Mesothelial cell of epicardium (in vitro differentiated cells): ENCODE measurements around the gene LDHAL6B. TPM values are rescaled to one million over a fixed set of nuclear protein-coding genes. Genes with fewer than 3 reads are reported as not detected.
A peak's percentile ranks its signal among the peaks of the same experiment; 100 is the strongest.

ENCODE experiments used
- DNase-seq, 2 experiments: peaks; one replicate each; pipeline ENCODE4 v3.0.0; 2021; ENCODE audit warnings: low spot score in 2 of 2; ENCODE audit not compliant: unreplicated experiment in 2 of 2
- H3K27ac Mint-ChIP-seq: 2 replicates; pipeline ENCODE4 v1.8.0; 2021; ENCODE audit warnings: mixed read lengths
- H3K27me3 Mint-ChIP-seq: 2 replicates; pipeline ENCODE4 v1.8.0; 2021; ENCODE audit warnings: low read depth, mixed read lengths
- H3K36me3 Mint-ChIP-seq: 2 replicates; pipeline ENCODE4 v1.8.0; 2021; ENCODE audit warnings: mixed read lengths
- H3K4me1 Mint-ChIP-seq: 2 replicates; pipeline ENCODE4 v1.8.0; 2021; ENCODE audit warnings: mixed read lengths
- H3K4me3 Mint-ChIP-seq: 2 replicates; pipeline ENCODE4 v1.8.0; 2021; ENCODE audit warnings: mild to moderate bottlenecking, moderate library complexity, mixed read lengths
- H3K9me3 Mint-ChIP-seq: 2 replicates; pipeline ENCODE4 v1.8.0; 2021; ENCODE audit warnings: mixed read lengths
- total RNA-seq: library from RNA; stranded (reverse); gene quantifications from 3 replicates; pipeline ENCODE4 v1.2.1, GENCODE V29; 2021
- TF ChIP-seq, protein P1 (sequence below): fragments of 200-600 bp; sonication (generic); IDR thresholded peaks from one replicate; pipeline ENCODE4 v1.5.0; 2021; ENCODE audit warnings: antibody characterized with exemption; ENCODE audit not compliant: unreplicated experiment

Gene LDHAL6B
- total RNA-seq, 1 donor from 2014 or later = not detected

DNA sequence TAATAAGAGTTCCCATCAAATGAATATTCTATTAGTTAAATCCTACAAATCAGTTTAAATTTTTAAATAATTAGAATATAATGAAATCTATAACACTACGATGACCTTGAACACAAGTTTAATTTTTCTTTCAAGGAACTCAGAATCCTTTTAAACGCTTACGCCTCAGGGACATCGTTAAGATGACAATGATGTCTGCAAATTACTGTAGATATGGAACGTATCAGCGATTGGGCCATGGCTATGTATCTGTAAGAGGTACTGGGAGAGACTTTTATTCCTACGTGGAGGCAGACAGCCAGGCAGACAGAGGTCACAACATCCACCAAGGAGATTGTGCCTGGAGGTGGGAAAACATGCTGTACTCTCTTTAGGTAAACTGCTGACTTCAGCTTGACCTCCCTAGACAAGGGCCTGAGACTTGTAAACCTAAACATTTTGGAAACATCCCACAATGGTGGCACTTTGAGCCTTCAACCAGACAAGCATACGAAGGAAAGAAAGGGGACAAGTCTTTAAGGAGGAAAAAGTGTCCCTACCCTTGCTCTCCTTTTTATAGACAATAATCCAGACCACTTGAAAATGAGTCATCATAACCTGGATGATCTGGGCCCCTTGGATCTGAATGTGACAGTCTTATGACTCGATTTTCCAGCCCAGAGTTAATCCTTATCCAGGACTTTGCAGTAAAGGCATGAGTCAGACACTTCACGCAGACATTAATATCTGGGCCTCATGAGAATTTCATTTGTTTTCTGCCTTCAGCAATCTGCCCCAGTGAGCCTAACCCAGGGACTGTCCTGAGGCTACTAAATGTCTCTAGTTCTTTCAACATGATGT, 6.8 kb upstream of the LDHAL6B start:
- peaks cover 15% of the 10 kb centered on the region for H3K36me3 Mint-ChIP-seq
- no peak for DNase-seq
- H3K27me3 Mint-ChIP-seq = no peaks in the 10 kb centered on the region
- no peaks in the 10 kb centered on the region for H3K9me3 Mint-ChIP-seq
- TF ChIP-seq, protein P1, sequence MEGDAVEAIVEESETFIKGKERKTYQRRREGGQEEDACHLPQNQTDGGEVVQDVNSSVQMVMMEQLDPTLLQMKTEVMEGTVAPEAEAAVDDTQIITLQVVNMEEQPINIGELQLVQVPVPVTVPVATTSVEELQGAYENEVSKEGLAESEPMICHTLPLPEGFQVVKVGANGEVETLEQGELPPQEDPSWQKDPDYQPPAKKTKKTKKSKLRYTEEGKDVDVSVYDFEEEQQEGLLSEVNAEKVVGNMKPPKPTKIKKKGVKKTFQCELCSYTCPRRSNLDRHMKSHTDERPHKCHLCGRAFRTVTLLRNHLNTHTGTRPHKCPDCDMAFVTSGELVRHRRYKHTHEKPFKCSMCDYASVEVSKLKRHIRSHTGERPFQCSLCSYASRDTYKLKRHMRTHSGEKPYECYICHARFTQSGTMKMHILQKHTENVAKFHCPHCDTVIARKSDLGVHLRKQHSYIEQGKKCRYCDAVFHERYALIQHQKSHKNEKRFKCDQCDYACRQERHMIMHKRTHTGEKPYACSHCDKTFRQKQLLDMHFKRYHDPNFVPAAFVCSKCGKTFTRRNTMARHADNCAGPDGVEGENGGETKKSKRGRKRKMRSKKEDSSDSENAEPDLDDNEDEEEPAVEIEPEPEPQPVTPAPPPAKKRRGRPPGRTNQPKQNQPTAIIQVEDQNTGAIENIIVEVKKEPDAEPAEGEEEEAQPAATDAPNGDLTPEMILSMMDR = no peak
- H3K4me3 Mint-ChIP-seq = no peak overlapping the region
- H3K4me1 Mint-ChIP-seq = peaks cover 30% of the 10 kb centered on the region
- peak overlapping the region; percentile 27 for H3K27ac Mint-ChIP-seq

DNA sequence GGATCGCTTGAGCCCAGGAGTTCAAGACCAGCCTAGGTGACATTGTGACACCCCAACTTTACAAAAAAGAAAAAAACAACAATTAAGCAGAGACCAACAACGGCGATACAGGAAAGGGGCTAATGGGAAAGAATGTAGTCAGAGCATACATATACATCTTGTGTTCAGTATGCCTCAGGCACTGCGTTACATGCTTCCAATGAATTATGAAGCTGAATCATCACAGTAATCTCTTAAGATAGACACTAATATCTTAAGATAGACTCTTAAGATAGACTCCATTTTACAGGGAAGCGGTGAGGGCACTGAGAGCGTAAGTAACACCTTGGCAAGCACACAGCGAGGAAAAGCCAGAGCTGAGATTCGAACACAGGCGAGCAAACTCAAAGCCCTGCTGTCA, 6.1 kb upstream of the LDHAL6B start:
- Mint-ChIP-seq H3K4me1 (peaks cover 28% of the 10 kb centered on the region), H3K9me3 (no peaks in the 10 kb centered on the region), H3K4me3 (no peak overlapping the region), H3K27me3 (no peaks in the 10 kb centered on the region), H3K27ac (peak overlapping the region; percentile 27), H3K36me3 (peaks cover 13% of the 10 kb centered on the region)
- TF ChIP-seq, protein P1 = no peak
- DNase-seq = no peak

DNA sequence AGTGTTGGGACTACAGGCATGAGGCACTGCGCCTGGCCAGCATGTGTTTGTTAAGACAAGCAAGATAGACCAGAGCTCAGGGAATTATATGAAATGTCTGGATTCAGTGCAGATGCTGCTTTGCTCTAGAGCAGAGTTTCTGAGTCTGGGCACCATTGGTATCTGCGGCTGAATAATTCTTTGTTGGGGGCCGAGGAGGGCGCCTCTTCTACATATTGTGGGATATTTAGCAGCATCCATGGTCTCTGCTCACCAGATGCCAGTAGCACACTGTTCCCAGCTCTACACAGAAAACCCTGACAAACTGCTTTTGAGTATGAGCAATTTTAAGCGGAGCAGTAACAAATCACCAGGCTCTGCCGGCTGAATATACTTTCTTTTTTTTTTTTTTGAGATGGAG, 3.6 kb upstream of the LDHAL6B start:
- no peak for DNase-seq

DNA sequence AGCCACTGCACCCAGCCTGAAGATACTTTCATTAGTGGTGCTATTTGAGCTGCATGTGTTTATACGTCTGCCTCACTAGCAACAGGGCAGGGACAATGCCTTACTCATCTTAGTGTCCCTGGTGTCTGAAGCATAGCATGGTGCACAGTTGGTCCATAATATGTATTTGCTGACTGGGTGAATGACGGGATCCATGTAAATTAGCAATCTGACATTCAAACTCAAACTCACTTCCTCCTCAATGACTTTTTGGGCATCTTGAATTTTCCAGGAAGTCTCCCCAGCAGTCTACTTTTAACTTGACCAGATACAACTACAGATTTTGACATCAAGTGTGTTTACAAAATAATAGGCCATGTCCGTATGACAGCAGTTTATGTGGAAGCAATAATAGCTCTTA, 3.0 kb upstream of the LDHAL6B start:
- Mint-ChIP-seq H3K4me3 (no peak overlapping the region), H3K27me3 (no peaks in the 10 kb centered on the region), H3K27ac (peak overlapping the region; percentile 3), H3K36me3 (peaks cover 26% of the 10 kb centered on the region), H3K4me1 (peaks cover 29% of the 10 kb centered on the region), H3K9me3 (no peaks in the 10 kb centered on the region)
- TF ChIP-seq, protein P1 = no peak
- DNase-seq = no peak

More for the DNA sequence above, 3.6 kb upstream of the LDHAL6B start:
- Mint-ChIP-seq H3K27ac (no peak overlapping the region), H3K9me3 (no peaks in the 10 kb centered on the region), H3K4me3 (no peak overlapping the region), H3K36me3 (peaks cover 23% of the 10 kb centered on the region), H3K27me3 (no peaks in the 10 kb centered on the region), H3K4me1 (peaks cover 24% of the 10 kb centered on the region)
- TF ChIP-seq, protein P1 = no peak

DNA sequence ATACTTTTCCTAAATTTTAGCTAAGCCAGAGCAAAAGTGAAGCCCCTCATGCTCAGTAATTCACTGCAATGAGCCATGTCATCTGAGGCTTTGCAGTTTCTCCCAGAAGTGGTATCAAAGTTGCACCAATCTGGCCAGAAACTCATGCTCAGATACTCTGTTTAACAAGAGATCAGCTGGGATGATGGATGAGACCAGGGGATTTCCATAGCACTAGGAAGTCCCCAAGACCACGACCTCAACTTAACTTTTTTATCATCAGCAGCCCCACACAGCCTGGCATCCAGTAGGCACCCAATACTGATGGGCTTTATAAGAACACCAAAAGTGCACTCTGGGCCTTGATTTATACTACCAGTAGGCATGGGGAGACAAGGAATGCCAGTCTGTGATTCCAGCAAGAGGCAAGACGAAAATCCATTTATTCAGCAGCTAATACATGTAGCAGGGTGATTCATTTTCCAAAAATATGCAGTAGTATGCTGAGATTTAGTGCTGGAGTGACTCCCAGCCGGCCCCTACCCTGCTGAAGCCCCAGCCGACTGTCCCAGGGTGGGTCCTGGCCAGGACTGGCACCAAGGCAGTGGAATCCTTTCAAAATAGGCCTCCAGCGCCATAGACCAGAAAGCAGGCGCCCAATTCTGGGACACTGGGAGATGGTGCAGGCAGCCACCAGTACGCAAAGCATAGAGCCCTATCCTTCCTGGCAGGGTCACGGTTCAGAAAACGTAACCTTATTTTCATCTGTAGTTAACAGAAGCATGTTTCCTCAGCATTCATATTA, 612 bp upstream of the LDHAL6B start:
- H3K4me1 Mint-ChIP-seq = peaks cover 24% of the 10 kb centered on the region
- no peak for DNase-seq
- TF ChIP-seq, protein P1 = no peak
- no peak overlapping the region for H3K27ac Mint-ChIP-seq
- no peaks in the 10 kb centered on the region for H3K27me3 Mint-ChIP-seq
- peaks cover 25% of the 10 kb centered on the region for H3K36me3 Mint-ChIP-seq
- H3K9me3 Mint-ChIP-seq = no peaks in the 10 kb centered on the region
- H3K4me3 Mint-ChIP-seq = no peak overlapping the region
